AG04449 (cell line): ENCODE measurements around the gene FFAR3.
"Not testable (repeated sequence)": the region's sequence is repeated elsewhere in the genome, so short reads cannot be mapped to it uniquely, and the experiment has no call there.

Source experiments
- CTCF ChIA-PET: fragments of 350-600 bp; formaldehyde crosslinking; extraction: SDS; loops from one replicate; lab custom pipeline; 2021; ENCODE audit warnings: antibody characterized with exemption; lab: Yijun Ruan, JAX
- POLR2A ChIA-PET: fragments of 400-600, 350-600 bp; formaldehyde crosslinking; extraction: SDS; loops from one replicate; lab custom pipeline; 2020; ENCODE audit warnings: antibody characterized with exemption, inconsistent platforms; lab: Yijun Ruan, JAX
- DNase-seq: peaks from one replicate; pipeline ENCODE4 v3.0.0-alpha.2; 2010; ENCODE audit warnings: low read depth, low spot score
- H3K4me3 ChIP-seq: 2 replicates; pipeline ENCODE4 v1.5.1; 2011; ENCODE audit warnings: low read depth, mild to moderate bottlenecking, control low read depth, low read length
- CTCF ChIP-seq: IDR thresholded peaks from one replicate; pipeline ENCODE4 v1.5.1; 2011; ENCODE audit warnings: mild to moderate bottlenecking, moderate library complexity, low read length, control low read depth, inconsistent platforms; ENCODE audit not compliant: insufficient read depth; ENCODE audit errors: missing control alignments

FFAR3 gene

GRCh38 chr19:35375505-35376307 lies 17.4 kb downstream of the FFAR3 start:
- no peak for DNase-seq
- H3K4me3 ChIP-seq: no peak overlapping the region
- CTCF ChIA-PET: no interaction called here
- POLR2A ChIA-PET: no interaction called here
- no peak for TF ChIP-seq CTCF

DNA sequence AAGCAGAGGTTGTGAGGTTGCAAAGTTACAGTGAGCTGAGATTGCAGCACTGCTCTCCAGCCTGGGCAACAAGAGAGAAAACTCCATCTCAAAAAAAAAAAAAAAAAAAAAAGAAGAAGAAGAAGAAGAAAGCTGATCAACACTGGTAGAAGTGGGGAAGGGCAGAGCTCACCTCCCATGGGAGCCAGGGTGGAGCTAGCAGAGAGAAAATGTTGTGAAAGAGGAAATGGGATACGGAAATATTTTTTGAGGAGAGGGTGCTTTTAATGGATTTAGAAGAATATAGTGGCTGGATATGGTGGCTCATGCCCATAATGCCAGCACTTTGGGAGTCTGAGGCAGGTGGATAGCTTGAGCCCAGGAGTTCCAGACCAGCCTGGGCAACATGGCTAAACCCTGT lies 19.4 kb downstream of the FFAR3 start:
- TF ChIP-seq CTCF: no peak
- ChIA-PET CTCF (interaction anchor here (2.0 kb wide), 1 partner anchor 25 kb away, joined by 5 read pairs; no protein-coding TSS in a partner anchor), POLR2A (no interaction called here)
- H3K4me3 ChIP-seq: no peak overlapping the region
- no peak for DNase-seq

DNA sequence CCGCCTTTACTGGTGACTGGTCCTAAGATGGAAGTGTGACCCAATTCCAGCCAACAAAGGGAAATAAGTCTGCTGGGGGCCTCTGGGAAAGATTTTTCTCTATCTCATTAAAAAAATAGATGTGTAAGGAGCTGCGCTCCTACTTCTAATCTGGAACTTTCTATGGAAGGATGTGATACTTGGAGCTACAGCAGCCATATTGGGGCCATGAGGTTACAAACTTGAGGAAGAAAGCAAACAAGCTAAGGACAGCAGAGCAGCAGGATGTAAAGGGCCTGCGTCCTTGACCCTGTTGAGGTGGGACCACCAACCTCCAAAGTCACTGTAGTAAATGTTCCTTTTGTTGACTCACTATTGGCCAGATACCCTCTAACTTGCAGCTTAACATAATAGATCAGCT lies 20.1 kb downstream of the FFAR3 start:
- no peak overlapping the region for H3K4me3 ChIP-seq
- DNase-seq: no peak
- ChIA-PET POLR2A (no interaction called here), CTCF (interaction anchor here (2.0 kb wide), 1 partner anchor 25 kb away, joined by 5 read pairs; no protein-coding TSS in a partner anchor)
- no peak for TF ChIP-seq CTCF

- DNase-seq, POLR2A ChIA-PET, H3K4me3 ChIP-seq, CTCF ChIA-PET: not testable (repeated sequence)
Measured at GRCh38 chr19:35379545-35379944, 21.3 kb downstream of the FFAR3 start.

DNA sequence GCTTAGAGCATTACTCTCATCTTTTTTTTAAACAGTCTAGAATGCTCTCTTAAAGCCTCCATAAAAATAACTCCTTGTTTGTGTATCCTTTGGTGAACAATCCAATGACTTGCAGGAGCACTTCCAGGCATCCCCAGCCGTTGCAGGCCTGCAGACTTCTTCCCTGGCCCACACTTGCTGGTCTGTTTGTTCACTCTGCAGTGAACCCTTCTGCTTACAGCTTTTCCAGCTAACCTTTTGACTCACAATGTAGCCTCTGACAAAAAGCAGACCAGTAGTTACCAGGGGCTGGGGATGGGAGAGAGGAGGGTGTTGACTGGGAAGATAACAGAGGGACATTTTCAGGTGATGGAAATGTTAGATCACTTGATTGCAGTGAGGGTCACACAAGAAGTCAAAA lies 21.7 kb downstream of the FFAR3 start:
- DNase-seq: no peak
- no peak for TF ChIP-seq CTCF
- no peak overlapping the region for H3K4me3 ChIP-seq
- POLR2A ChIA-PET: no interaction called here
- CTCF ChIA-PET: no interaction called here

DNA sequence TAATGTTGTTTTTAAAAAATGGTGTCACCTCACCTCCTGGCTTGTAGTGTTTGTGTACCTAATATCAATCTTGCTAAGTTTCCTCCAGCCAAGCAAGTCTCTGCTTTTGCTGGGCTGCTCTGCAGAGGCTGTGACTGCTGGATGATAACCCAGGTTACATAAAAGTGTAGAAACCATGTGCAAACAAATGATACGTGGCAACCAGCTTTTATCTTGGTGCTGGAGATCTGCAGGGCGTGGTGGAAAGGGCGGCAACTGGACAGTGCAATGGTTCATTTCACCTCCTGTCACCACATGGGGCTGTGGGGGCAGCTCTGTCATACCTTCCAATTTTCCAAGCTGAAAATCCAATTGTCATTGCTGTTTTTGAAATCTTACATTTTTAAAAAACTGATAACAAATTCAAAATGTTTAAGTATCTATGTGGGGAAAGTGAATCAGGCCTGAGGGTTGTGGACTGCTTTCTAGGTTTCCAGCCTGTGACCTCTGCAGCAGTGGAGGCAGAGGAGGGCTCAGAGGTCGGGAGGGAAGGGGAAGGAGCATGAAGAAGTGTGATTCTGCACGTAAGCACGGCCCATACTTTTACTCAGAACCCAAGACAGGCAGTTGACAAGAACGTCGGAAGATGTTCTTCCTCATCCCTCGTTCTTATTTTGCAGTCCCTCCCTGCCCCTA lies 22.3 kb downstream of the FFAR3 start:
- DNase-seq: no peak
- ChIA-PET CTCF (no interaction called here), POLR2A (no interaction called here)
- no peak overlapping the region for H3K4me3 ChIP-seq
- TF ChIP-seq CTCF: no peak
